HCT116 (cell line): ENCODE results near the gene SLC35B1. TPM values are rescaled to one million over a fixed set of nuclear protein-coding genes. Genes with fewer than 3 reads are reported as not detected.

Experiments used
- total RNA-seq: library from RNA; stranded (reverse); gene quantifications from one replicate; pipeline ENCODE4 v1.2.1, GENCODE V29; 2021; ENCODE audit not compliant: unreplicated experiment

The SLC35B1 gene
- total RNA-seq, 1 experiment from 2014 or later = 87.5 TPM

Other genes starting within 250 kb of the SLC35B1 start
- 6.1 TPM for gene NGFR, start 212.7 kb downstream of the SLC35B1 start, total RNA-seq
- gene NXPH3, start 132.1 kb downstream of the SLC35B1 start, total RNA-seq = 0.10 TPM
- 85.1 TPM for gene SPOP, start 29.9 kb downstream of the SLC35B1 start, total RNA-seq
- 12.8 TPM for gene FAM117A, start 56.2 kb upstream of the SLC35B1 start, total RNA-seq
- 79.5 TPM for gene KAT7, start 80.7 kb upstream of the SLC35B1 start, total RNA-seq
- not detected for gene TAC4, start 140.1 kb upstream of the SLC35B1 start, total RNA-seq